Activated naive CD4-positive, alpha-beta T cell treated with anti-CD3 and anti-CD28 coated beads, Interleukin-2, amount 50 U/mL, for 16 hours (primary cell): Measurements from ENCODE around the gene DHRS1.
A peak's percentile ranks its signal among the peaks of the same experiment; 100 is the strongest.
"Not testable (repeated sequence)": the region's sequence is repeated elsewhere in the genome, so short reads cannot be mapped to it uniquely, and the experiment has no call there.

Experiments used
- DNase-seq: peaks from one replicate; pipeline ENCODE4 v3.0.0-alpha.2; 2020

The DHRS1 gene

DNA sequence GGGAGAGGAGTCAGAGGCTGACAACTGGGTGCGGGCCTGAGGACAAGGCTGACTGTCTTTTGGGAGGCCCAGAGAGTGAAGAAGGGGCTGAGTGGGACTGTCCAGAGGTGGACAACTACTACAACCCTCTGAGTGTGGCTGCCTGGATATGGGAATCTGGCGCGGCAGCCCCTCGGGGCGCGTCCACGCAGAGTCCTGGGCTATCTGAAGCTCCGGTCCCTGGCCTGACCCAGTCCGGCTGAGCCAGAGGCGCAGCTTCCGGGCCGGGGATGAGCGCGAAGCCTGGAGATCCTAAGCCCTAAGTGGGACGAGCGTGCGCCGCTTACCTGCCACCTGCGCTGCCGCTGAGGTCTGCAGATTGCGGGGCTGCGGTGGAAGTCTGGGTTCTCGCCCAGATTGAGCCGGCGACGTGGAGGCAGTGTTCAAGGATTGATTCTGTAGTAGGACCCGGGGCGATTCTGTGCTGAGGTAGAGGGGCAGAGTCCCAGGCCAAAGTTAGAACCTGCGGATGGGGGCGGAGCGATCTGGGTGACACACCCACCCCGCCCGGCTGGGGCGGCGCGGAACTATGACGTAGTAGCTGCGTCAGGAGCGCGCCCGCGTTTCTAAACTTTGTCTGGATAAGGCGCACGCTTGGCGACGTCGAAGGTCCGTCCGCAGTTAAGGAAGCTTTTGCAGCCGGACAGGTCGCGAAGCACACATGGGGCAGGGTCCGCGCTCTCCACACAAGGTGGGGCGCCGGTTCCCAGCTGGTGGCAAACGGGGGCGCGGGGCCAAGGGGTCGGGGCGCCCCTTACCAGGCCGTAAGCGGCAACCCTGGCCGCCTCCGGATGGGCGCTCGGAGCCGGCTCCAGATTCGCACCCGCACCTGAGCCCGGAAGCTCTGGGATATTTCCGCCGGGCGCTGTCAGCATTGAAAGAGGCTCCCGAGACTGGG, at the start of gene DHRS1, which contains the start of gene NOP9:
Gene DHRS1 (minus strand): TSS at position 526 of the 937 bp plus-strand sequence. CDS start 674 bp downstream, outside the sequence.
Gene NOP9 (plus strand): TSS at position 596 of the 937 bp plus-strand sequence. CDS start 105 bp downstream, at position 701.
- peak; percentile 90 for DNase-seq

DNA sequence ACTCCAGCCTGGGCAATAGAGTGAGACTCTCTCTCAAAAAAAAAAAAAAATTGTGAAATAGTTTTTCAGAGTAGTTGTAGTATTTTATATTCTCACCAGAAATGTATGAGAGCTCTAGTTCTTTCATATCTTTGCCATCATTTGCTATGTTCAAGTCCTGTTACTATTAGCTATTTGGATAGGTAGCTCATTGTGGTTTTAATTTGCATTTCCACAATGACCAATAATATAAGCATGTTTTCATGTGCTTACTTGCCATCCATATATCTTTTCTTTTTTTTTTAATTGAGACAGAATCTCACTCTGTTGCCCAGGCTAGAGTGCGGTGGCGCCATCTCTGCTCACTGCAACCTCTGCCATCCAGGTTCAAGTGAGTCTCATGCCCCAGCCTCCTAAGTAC, 48.6 kb upstream of the DHRS1 start:
- no peak for DNase-seq

DNA sequence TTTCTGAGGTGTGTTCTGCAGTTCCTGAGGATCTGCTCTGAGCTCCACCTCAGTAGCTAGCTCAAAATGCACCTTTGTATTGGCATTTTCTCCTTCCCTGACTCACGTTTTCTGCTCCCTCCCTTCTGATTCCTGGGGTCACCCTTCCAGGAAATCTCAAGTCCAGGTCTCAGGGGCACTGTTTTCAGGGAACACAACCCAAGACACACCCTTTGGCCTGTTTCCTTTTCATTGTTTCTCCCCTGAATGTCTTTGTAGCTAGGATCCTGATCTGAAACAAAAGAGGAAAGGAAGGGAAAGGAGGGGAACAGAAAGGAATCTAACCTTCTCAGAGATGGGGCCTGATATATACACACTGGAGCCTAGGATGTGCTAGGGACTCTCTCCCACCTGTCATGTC, 47.6 kb upstream of the DHRS1 start:
- no peak for DNase-seq

DNA sequence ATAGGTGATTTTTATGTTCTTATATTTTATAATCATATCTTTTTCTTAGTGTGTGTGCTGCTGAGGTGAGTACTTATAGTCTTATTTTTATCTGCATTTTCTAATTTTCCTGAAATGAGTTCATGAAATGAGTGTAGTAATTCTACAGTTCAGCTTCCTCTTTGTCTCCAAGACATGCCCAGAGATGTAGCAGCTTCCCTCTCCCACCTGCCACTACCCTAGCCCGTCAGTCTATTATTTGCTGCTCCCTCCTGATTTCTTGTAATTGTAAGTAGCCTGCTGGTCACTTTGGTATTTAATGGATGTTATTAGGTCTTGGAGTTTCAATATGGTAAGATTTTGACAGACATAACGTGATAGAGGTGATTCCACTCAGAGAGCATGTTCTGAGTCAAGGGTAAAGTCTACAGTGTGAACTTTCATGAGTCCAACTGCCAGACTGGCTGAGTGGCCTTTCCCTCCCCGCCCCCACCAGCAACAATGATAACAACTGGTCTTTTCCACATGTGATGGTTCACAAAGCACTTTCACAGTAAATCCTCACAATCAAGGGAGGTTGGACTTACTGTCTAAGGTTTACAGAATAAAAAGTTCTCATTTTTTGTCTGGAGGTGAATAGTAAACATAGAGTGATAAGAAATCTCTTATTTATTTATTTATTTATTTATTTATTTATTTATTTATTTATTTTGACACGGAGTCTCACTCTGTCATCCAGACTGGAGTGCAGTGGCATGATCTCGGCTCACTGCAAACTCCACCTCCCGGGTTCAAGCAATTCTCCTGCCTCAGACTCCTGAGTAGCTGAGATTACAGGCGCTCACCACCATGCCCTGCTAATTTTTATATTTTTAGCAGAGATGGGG, 44.4 kb upstream of the DHRS1 start:
- DNase-seq, result no peak

DNA sequence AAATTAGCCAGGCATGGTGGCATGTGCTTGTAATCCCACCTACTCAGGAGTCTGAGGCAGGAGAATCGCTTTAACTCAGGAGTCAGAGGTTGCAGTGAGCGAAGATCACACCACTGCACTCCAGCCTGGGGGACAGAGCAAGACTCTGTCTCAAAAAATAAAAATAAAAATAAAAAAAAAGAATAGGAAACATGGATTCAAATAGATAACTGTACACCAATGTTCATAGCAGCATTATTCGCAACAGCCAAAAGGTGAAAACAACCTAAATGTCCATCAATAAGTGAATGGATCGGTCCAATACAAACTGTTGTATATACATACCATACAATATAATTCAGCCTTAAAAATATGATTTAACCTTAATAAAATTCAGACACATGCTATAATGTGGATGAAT, 43.3 kb upstream of the DHRS1 start:
- DNase-seq, result no peak

DNA sequence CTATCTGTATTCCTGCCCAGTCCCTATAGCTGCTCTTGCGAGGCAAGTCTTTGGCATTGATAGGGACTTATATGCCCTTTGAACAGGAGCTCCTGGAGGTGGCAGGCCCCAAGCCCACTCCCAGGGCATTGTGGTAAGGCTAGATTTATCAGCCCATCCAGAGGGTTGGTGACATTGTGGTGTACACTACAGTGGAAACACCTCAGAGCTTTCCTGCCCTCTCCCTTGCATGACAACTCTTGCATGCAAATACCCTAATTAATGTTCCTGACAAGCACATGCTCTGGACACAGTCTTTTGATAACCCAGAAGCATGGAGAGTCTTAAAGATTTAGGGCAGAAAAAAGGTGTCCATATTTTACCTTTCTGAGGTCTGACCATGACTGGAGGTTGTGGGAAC, 41.0 kb upstream of the DHRS1 start:
- no peak for DNase-seq

DNA sequence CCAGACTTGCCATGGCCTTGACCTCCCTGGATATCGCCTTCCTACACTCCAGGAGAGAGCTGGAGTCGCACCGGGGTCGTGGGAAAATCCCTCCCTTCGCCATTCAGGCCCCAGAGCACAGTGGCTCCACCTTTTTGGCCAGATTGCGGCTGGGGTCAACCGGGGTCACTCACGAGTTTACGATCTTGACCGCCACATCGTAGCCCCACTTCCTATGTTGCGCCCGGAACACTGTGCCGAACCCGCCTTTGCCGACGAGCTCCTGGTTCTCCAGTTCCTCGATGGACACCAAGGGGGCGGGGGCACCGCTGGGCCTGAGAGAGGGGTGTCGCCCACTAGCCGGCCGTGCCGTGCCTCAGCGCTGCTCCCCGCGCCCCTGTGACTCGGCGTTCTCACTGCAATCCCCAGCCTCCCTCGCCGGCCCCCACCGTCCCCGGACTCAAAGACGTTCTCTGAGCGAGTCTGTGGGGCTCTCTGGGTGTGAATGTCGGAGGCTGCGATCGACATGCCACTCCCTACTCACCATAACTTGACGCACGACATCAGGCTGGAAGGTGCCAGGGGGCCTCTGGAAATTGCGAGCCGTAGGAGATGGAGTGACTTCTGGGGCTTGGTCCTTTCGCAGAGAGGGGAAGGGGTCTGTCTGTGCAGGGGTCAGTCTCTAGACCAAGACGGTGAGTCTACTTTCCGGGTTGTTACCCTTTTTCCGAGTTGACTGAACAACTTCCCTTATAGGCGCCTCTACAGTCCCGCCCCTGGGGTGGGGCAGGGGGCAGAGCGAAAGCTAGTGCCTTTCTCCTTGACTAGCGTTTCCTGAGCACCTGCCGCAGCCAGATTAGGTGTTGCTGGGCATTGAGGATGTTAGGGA, 39.9 kb upstream of the DHRS1 start, which contains the start of gene RIPK3:
Gene RIPK3 (minus strand): TSS at position 708 of the 868 bp plus-strand sequence. CDS start 165 bp downstream, at position 543.
- DNase-seq, result peak; percentile 72

DNA sequence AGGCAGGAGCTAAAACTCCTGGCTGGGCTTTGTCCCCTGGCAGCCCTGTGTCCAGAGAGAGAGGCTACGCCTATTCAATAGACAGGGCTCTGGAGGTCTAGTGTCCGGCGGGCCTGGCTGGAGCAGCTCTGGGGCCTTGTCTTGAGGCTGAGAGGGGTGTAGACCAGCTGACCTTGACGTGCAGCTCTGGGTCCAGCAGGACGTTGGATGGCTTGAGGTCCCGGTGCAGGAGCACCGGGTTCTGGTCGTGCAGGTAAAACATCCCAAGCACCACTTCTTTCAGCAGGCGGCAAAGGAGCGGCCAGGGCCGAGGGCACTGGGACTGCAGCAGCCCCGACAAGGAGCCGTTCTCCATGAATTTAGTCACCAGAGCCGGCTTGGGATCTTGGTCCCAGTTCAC, 39.3 kb upstream of the DHRS1 start:
- DNase-seq, result no peak

DNA sequence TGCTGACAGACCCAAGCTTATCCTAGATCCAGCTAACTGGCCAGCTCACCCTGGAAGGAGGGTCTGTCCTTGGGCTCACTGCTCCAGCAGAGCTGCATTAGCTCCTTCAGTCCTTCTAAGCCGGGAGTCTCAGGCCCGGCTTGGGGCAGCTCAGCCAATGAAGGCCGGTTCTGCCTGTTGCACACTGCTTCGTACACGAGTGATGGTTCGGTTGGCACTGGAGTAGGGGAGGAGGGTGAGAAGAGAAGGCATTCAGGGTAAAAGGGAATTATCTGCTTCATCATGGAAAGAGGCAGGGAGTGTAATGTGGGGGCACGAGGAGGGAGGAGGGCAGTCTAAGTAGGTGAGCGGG, 38.2 kb upstream of the DHRS1 start:
- DNase-seq, result no peak

DNA sequence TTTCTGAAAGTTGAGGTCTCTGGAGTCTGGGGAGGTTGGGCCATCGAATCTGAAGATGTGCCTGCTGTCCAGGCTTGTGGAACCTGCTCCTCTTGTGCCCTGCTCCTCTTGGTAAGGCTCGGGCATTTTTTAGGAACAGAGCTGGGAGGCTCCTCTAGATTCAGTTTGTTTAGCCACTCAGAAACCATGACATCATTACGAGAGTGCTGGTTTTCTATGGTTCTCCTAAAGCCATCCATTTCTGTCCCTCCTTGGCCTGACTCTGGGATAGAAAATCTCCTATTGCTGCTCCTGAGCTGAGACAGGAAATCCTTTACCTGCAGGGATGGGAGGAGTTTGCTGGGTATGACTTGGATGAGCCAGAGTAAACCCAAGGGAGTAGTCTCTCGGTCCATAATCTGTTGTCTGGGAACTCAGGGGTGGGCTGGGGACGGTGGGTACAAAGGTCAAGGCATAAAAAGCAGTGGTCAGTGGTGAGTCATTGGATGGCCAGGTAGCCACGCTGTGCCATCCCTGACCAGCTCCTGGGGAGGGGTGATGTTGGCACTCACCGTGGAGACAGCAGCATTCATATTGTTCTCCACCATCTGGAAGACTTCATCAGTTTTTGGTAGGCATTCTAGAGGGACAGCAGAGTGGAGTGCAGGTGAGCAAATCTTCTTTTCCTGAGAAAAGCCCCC, 37.7 kb upstream of the DHRS1 start:
- no peak for DNase-seq

DNA sequence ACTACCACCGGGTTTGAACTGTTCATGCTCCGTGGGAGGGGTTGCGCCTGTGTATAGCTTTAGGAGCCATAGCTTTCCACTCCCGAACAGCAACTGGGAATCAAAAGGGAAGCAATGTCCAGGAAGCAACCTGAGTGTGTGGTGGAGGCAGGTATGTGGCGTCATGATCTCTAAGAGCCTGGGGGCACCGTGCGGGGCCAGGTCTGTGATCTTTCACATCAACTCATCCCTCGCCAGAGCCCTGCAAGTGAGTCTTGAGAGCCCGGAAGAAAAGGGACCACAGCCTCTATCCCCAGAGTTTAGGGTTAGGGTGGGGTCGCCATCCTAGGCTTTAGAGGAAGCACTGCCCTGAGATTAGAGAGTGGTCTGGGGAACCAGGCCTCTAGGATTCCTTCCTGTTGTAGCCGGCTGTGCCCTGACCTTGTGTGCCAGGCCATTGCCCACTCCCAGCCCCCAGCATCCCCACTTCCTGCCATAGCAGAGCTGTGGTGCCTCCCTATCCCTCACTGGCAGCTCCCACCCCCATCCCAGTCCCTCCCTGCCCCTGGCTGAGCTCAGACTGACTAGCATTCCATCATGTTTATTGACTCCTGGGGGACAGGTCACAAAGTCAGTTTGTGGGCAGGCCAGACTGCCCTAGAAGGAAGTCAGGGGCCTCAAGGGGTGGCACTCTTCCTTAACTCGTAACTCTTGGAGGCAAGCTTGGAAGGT, 36.0 kb upstream of the DHRS1 start:
- DNase-seq, result no peak

DNA sequence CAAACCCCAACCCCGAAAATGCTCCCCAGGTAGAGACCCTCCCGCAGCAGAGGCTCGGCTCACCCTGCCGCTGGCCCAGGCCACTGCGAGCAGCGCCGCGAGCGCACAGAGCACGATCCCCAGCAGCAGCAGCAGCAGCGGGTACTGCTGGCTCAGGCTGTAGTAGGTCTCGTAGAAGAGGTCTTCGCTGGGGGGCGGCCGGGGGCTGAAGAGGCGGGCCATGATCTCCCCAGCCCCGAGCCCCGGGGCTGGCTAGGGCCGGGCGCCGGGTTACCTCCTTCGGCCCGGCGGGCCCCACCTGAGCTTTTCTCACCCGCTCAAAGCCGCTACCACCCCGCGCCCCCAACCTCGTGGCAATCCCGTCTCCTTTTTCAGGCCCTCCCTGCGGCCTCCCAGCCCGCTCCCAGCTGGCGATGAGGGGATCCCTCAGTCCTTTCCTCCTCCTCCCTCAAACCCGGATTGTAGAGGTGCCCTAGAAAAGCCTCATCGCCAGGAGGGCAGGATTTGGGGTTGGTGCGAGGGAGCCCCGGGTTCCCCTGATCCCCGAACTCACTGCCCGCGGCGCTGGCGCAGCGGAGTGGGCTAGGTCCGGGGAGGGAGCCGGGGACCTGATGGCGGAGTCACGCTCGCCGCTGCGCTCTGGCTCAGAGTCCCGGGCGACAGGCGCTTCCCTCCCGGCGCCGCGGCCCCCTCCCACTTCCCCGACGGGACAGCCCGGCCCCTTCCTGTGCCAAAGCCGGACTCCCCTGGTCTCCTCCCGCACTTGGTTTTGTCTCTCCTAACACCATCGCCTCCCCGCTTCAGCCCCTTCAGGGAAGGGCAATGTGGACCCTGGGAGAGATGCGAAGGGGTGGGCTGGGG, 35.1 kb upstream of the DHRS1 start, which contains the start of gene ADCY4:
Gene ADCY4 (minus strand): TSS at position 641 of the 861 bp plus-strand sequence. CDS start 419 bp downstream, at position 222.
- peak; percentile 46 for DNase-seq

DNA sequence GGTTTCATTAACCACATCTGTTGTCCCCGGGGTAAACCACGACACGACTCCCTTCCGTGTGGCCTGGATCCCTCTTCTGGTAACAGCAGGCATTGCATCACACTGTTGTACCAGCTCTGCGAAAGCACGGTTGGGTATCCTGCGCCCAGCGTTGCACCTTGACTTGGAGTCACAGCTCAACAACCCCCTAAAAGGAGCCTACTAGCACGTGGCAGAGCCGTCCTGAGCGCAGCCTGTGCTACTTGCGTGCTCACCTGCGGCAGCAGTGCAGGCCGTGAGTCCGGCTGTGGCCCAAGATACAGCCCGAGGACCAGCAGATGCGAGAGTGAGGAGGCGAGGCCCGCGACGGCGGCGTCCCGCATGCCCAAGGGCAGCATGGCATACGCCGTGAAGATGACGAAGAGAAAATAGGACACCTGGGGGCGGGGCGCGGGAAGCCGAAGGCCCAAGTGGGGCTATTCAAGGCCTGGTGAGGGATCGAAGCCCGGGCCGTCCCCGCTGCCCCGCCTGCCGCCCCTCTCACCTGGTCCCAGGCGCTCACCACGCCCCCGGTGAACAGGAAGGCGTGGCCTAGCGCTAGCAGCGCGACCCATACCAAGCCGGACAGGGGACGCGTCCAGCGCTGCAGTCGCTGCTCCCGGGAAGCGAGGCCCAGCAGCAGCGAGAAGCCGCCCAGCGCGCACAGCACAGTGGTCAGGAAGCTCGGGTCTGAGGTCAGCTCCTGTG, 32.9 kb upstream of the DHRS1 start:
- DNase-seq, result peak; percentile 84

DNA sequence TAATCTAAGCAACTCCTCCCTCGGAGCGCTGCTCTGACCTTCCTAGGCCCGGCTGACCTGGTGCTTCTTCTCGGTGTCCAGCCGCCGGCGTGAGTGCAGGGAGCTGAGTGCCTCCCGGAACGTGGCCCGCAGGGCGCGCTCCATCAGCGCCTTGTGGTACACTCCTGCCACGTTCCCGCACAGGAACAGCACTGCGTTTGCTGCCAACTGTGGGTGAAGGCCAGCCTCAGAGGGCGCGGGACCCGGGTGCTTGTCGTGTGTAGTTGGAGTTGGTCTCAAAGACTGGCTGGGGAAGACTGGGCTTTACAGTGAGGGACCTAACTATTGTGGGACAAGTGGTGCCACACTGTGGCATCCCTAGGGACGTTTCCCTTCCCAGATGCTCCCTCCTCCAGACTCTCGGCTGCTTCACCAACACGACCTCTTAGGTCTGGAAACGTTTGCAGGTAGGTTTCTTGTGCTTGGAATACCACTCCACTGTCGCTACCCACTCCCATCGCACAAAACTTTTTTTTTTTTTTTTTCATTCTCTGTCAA, 32.2 kb upstream of the DHRS1 start:
- DNase-seq, result no peak

DNA sequence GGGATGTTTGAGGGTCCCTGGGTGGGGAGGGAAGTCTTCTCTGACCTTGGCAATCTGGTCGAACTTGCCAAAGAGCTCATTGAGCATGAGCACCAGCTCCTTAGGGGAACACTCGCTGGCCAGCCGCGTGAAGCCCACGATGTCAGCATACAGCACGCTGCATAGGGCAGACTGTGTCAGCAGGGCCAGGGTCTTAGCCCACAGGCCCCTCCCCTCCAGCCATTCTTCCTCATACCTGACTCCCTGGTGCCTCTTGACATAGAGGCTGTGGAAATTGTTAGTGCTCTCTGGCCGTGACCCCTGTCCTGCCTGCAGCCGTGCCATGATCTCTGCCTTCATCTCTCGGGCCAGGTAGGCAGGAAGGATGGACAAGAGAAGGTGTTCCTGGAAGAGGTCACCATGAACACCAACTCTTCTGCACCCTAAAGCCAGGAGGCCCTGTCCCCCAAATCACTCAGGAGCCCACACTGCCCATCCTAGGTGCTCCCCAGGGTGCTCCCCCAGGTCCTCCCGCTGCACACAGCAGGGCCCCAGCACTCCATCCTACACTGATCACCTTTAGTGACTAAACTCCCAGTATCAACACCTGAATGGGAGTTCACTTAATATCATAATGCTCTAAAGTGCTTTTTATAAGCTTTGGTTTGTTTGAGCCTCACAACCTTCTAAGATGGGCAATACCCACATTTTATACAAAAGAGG, 31.5 kb upstream of the DHRS1 start:
- no peak for DNase-seq

DNA sequence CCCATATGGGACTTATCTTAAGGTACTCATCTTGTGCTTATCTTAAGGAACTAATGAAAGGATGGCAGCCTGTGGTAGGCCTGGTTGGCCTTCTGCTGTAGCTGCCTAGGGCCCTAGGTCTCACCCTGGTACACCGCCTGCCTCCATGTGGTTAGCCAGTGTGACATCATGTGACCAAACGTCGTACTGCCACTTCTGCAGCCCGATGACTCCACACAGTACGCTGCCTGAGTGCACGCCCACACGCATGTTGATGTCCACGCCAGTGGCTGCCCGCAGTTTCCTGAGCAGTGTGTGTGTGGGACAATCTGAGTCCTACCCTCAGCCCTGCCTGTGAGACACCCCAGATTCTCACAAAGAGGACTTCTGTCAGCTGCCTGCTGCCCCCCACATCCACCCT, 30.2 kb upstream of the DHRS1 start:
- no peak for DNase-seq

DNA sequence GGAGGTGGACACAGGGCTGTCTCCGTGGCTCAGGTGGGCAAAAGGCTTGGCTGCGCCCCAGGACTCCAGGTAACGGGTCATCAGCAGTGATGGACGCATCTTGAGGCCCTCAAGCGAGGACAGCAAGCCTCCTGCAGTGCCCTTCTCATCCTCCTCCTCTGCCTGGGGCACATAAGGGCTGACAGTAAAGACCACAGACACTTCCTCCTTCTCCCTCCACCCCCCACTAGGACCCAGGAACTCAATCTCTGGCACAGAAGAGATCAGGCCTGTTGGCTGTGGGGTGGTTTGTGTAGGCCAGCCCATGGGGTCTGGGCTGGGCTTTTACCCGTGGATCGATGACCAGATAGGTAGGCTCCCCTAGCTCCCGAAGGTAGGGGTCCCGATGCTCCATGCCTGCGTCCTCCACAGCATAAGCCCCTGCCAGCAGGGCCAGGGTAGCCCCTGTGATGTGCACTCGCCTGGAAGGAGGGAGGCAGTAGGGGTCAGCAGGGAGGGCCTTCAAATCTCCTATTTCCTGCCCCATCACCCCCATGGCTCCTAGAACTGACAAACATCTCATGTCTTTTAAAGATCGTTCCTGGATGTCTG, 29.6 kb upstream of the DHRS1 start:
- no peak for DNase-seq

DNA sequence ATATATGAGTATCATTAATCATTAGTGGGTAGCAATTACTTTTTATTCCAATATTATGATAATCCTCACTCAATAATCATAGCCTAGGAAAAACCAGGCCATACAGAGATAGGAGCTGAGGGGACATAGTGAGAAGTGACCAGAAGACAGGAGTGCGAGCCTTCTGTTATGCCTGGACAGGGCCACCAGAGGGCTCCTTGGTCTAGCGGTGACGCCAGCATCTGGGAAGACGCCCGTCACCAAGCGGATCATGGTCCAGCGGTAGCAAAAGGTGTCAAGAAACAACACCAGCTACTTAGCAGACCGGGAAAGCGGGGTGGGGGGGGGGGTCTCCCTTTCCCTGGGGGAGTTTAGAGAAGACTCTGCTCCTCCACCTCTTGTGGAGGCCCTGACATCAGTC, 28.3 kb upstream of the DHRS1 start:
- DNase-seq, result not testable (repeated sequence)
